IMR-90 (cell line): ENCODE measurements around the gene RAET1G. TPM values are rescaled to one million over a fixed set of nuclear protein-coding genes. Genes with fewer than 3 reads are reported as not detected.
"Not testable (repeated sequence)": the region's sequence is repeated elsewhere in the genome, so short reads cannot be mapped to it uniquely, and the experiment has no call there.

ENCODE experiments used
- ATAC-seq: fragments of 200-7000 bp; cut with Tn5 transposase; 2 replicates; pipeline ENCODE4 v1.9.1; 2020; ENCODE audit warnings: low read depth, mild to moderate bottlenecking, moderate library complexity
- BruUV-seq: library from RNA; stranded (reverse); fragments of 400-500 nt; replicated peaks from 2 replicates; lab custom pipeline; 2021; lab: Mats Ljungman, UMichigan
- CTCF ChIA-PET: fragments of 300-600 bp; formaldehyde crosslinking; extraction: SDS; loops from one replicate; lab custom pipeline; 2021; ENCODE audit warnings: antibody characterized with exemption; lab: Yijun Ruan, JAX
- POLR2A ChIA-PET: fragments of 300-600 bp; sonication (Branson Sonifier 250); formaldehyde crosslinking; loops from one replicate; lab custom pipeline; 2022; ENCODE audit warnings: antibody characterized with exemption; ENCODE audit not compliant: unreplicated experiment; lab: Charles Lee
- DNase-seq: peaks from one replicate; pipeline ENCODE4 v3.0.0; 2013
- H2AFZ ChIP-seq: replicated peaks from 2 replicates; pipeline ENCODE3; 2013; ENCODE audit warnings: low read length, mild to moderate bottlenecking; ENCODE audit not compliant: poor library complexity
- H2AK5ac ChIP-seq: 2 replicates; pipeline ENCODE4 v1.6.1; 2013; ENCODE audit warnings: low read depth, low read length, inconsistent platforms
- H2AK9ac ChIP-seq: replicated peaks from 2 replicates; pipeline ENCODE3; 2013; ENCODE audit warnings: mild to moderate bottlenecking, low read depth, low read length, moderate library complexity; ENCODE audit not compliant: poor library complexity
- H2BK120ac ChIP-seq: 2 replicates; pipeline ENCODE4 v1.6.1; 2013; ENCODE audit warnings: low read depth, low read length, inconsistent platforms
- H2BK15ac ChIP-seq: 3 replicates; pipeline ENCODE4 v1.6.1; 2013; ENCODE audit warnings: low read depth, low read length, inconsistent platforms
- H2BK20ac ChIP-seq: 2 replicates; pipeline ENCODE4 v1.6.1; 2013; ENCODE audit warnings: low read depth, mild to moderate bottlenecking, inconsistent platforms, low read length, moderate library complexity
- H2BK5ac ChIP-seq: 2 replicates; pipeline ENCODE4 v1.6.1; 2013; ENCODE audit warnings: mild to moderate bottlenecking, low read depth, low read length, inconsistent platforms; ENCODE audit not compliant: poor library complexity, severe bottlenecking
- H3K14ac ChIP-seq: replicated peaks from 2 replicates; pipeline ENCODE4 v1.6.1; 2013; ENCODE audit warnings: low read depth, low read length, inconsistent platforms
- H3K18ac ChIP-seq: 2 replicates; pipeline ENCODE4 v1.6.1; 2013; ENCODE audit warnings: low read depth, low read length, control low read depth
- H3K23ac ChIP-seq: 2 replicates; pipeline ENCODE4 v1.6.1; 2013; ENCODE audit warnings: low read depth, low read length, inconsistent platforms
- H3K27ac ChIP-seq: 2 replicates; pipeline ENCODE4 v1.5.1; 2013; ENCODE audit warnings: mild to moderate bottlenecking, control low read depth, low read length; ENCODE audit not compliant: insufficient read depth
- H3K27me3 ChIP-seq: 2 replicates; pipeline ENCODE4 v1.6.1; 2013; ENCODE audit warnings: low read length; ENCODE audit not compliant: control insufficient read depth, insufficient read depth
- H3K36me3 ChIP-seq: 2 replicates; pipeline ENCODE4 v1.6.1; 2013; ENCODE audit warnings: low read length, mixed read lengths; ENCODE audit not compliant: control insufficient read depth, insufficient read depth
- H3K4ac ChIP-seq: 2 replicates; pipeline ENCODE4 v1.6.1; 2013; ENCODE audit warnings: low read depth, low read length, inconsistent platforms
- H3K4me1 ChIP-seq: 2 replicates; pipeline ENCODE4 v1.6.1; 2013; ENCODE audit warnings: low read length, mixed read lengths; ENCODE audit not compliant: control insufficient read depth, insufficient read depth
- H3K4me2 ChIP-seq: 2 replicates; pipeline ENCODE4 v1.6.1; 2013; ENCODE audit warnings: low read depth, mild to moderate bottlenecking, control low read depth, low read length, moderate library complexity
- H3K4me3 ChIP-seq: 2 replicates; pipeline ENCODE4 v1.5.1; 2013; ENCODE audit warnings: low read depth, mild to moderate bottlenecking, control low read depth, low read length, moderate library complexity; ENCODE audit not compliant: insufficient read depth
- H3K56ac ChIP-seq: 2 replicates; pipeline ENCODE4 v1.6.1; 2013; ENCODE audit warnings: low read length, inconsistent platforms; ENCODE audit not compliant: insufficient read depth; ENCODE audit errors: extremely low read depth
- H3K79me1 ChIP-seq, 2 experiments: 2 replicates each; pipeline ENCODE4 v1.6.1; 2013; ENCODE audit warnings: low read length in 2 of 2, inconsistent platforms in 1 of 2, low read depth in 1 of 2
- H3K9ac ChIP-seq: 2 replicates; pipeline ENCODE4 v1.6.1; 2013; ENCODE audit warnings: low read depth, low read length, control low read depth
- H3K9me1 ChIP-seq: 2 replicates; pipeline ENCODE4 v1.6.1; 2013; ENCODE audit warnings: low read length, inconsistent platforms; ENCODE audit not compliant: insufficient read depth
- H3K9me3 ChIP-seq: 2 replicates; pipeline ENCODE4 v1.6.1; 2013; ENCODE audit warnings: low read length; ENCODE audit not compliant: control insufficient read depth, insufficient read depth
- H4K20me1 ChIP-seq: 2 replicates; pipeline ENCODE4 v1.6.1; 2013; ENCODE audit warnings: low read length, inconsistent platforms; ENCODE audit not compliant: insufficient read depth
- H4K5ac ChIP-seq: 2 replicates; pipeline ENCODE4 v1.6.1; 2013; ENCODE audit warnings: mild to moderate bottlenecking, low read depth, low read length, control low read depth
- H4K8ac ChIP-seq, 2 experiments: 2 replicates each; pipeline ENCODE4 v1.6.1; 2013; ENCODE audit warnings: low read depth in 2 of 2, low read length in 2 of 2, control low read depth in 1 of 2, inconsistent platforms in 1 of 2
- H4K91ac ChIP-seq: 2 replicates; pipeline ENCODE4 v1.6.1; 2013; ENCODE audit warnings: low read depth, low read length, inconsistent platforms; ENCODE audit not compliant: insufficient read depth
- WGBS, 2 experiments: methylation state at CpG; one replicate each; pipeline versions ENCODE4 v1.1.5 to v1.1.7; 2013; ENCODE audit warnings: missing lambda C conversion rate in 2 of 2; ENCODE audit not compliant: insufficient read length in 1 of 2; ENCODE audit errors: extremely low coverage in 2 of 2; 5-methylcytosine and 5-hydroxymethylcytosine counted together
- dilution Hi-C: fragments of 300-500 bp; cut with HindIII; formaldehyde crosslinking; loops from one replicate; pipeline ENCODE4 v1.14.3; 2018; ENCODE audit warnings: low sequenced_read_pairs; ENCODE audit not compliant: unreplicated experiment
- in situ Hi-C: fragments of 300-500 bp; cut with MboI; formaldehyde crosslinking; loops from 3 replicates; pipeline ENCODE4 v1.14.3; 2019; ENCODE audit warnings: low sequenced_read_pairs, inconsistent platforms, mixed read lengths
- intact Hi-C: fragments of 100-400 bp; cut with micrococcal nuclease; formaldehyde crosslinking; loops from 2 replicates; pipeline ENCODE4 v1.10.0; 2022
- polyA plus RNA-seq, 3 experiments: library from polyadenylated mRNA; depleted of rRNA; stranded (reverse); fragments of >200 nt; gene quantifications; 2 replicates each; pipeline ENCODE4 v1.2.3, GENCODE V29; 2012; ENCODE audit warnings: low replicate concordance in 1 of 3
- total RNA-seq: library from RNA; depleted of rRNA; stranded (reverse); fragments of >200 nt; gene quantifications from 2 replicates; pipeline ENCODE4 v1.2.3, GENCODE V29; 2012

RAET1G gene
- total and polyA plus RNA-seq, 2 of the 4 experiments (the other 2 are of a cell fraction), result 1.3 to 4.2 TPM

GRCh38 chr6:149947533-149947932 is 24.6 kb upstream of the RAET1G start:
- H2BK20ac ChIP-seq, H2AK9ac ChIP-seq, intact Hi-C loops, H3K4me3 ChIP-seq, H4K5ac ChIP-seq, H3K79me1 ChIP-seq, H3K56ac ChIP-seq, H3K4me1 ChIP-seq, H2BK15ac ChIP-seq, H3K9me3 ChIP-seq, H4K20me1 ChIP-seq, POLR2A ChIA-PET, H3K9ac ChIP-seq, H4K91ac ChIP-seq, BruUV-seq, H2BK5ac ChIP-seq, H4K8ac ChIP-seq, H3K4ac ChIP-seq, dilution Hi-C loops, H2BK120ac ChIP-seq, H2AFZ ChIP-seq, H3K4me2 ChIP-seq, H3K9me1 ChIP-seq, H3K14ac ChIP-seq, H3K23ac ChIP-seq, DNase-seq, H2AK5ac ChIP-seq, H3K36me3 ChIP-seq, CTCF ChIA-PET, H3K27ac ChIP-seq, H3K18ac ChIP-seq, ATAC-seq: not testable (repeated sequence)
- in situ Hi-C loops, result loop anchor here (25.0 kb wide), 1 partner anchor 390 kb away; no protein-coding TSS in a partner anchor
- H3K27me3 ChIP-seq, result peaks cover 21% of the 10 kb centered on the region
- no CpG with 5 or more reads among the region's 1 CpG for WGBS, 2 experiments

- dilution Hi-C loops, H2BK120ac ChIP-seq, BruUV-seq, H4K20me1 ChIP-seq, H2BK15ac ChIP-seq, H3K27ac ChIP-seq, H2AFZ ChIP-seq, DNase-seq, H3K9me1 ChIP-seq, H3K4ac ChIP-seq, CTCF ChIA-PET, H3K4me2 ChIP-seq, H3K9me3 ChIP-seq, H2AK5ac ChIP-seq, ATAC-seq, H3K14ac ChIP-seq, H3K9ac ChIP-seq, H4K91ac ChIP-seq, POLR2A ChIA-PET, H3K23ac ChIP-seq, H3K4me1 ChIP-seq, H3K18ac ChIP-seq, H2BK5ac ChIP-seq, intact Hi-C loops, H2BK20ac ChIP-seq, H3K56ac ChIP-seq, H4K8ac ChIP-seq, H3K4me3 ChIP-seq, H3K36me3 ChIP-seq, H2AK9ac ChIP-seq, H4K5ac ChIP-seq, H3K79me1 ChIP-seq: not testable (repeated sequence)
- 56% methylated on average over 5 of the region's 7 CpGs; no CpG with 5 or more reads in 1 of the 2 experiments for WGBS, 2 experiments
- in situ Hi-C loops, result loop anchor here (25.0 kb wide), 1 partner anchor 391 kb away; no protein-coding TSS in a partner anchor
- H3K27me3 ChIP-seq, result peaks cover 13% of the 10 kb centered on the region
Observed at GRCh38 chr6:149946631-149947030, 23.7 kb upstream of the RAET1G start.
